ENCODE results near the gene FLYWCH2. TPM values are rescaled to one million over a fixed set of nuclear protein-coding genes. Genes with fewer than 3 reads are reported as not detected.

Gene FLYWCH2
- total and polyA plus RNA-seq, 9 of the 15 experiments (the other 6 are each of a cell fraction or from before 2014, with no cell fraction given), result 0.70 to 55.5 (median 7.6) TPM

DNA sequence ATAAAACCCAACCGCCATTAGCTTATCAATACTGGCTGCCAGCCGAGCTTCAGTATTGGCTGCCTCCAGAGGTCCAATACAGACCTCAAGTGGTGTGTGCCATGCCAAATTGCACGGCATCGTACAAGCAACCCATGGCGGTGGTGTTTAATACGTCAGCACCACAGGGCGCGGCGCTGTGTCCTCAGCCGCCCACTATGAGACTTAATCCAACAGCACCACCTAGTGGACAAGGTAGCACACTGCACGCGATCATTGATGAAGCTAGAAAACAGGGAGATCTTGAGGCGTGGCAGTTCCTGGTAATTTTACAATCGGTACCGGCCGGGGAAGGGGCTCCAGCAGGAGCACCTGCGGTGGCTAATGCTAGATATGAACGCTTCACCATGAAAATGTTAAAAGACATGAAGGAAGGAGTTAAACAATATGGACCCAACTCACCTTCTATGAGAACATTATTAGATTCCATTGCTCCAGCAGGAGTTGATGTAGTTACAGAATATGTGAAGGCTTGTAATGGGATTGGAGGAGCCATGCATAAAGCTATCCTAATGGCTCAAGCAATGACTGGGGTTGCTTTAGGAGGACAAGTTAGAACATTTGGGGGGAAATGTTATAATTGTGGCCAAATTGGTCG lies 44.1 kb downstream of the FLYWCH2 start (continued):
- TF ChIP-seq, protein P1, sequence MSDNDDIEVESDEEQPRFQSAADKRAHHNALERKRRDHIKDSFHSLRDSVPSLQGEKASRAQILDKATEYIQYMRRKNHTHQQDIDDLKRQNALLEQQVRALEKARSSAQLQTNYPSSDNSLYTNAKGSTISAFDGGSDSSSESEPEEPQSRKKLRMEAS (CRISPR knock-in tag; IDR thresholded peaks at IDR 0.05), result peak; percentile 58
- TF ChIP-seq, protein P2, sequence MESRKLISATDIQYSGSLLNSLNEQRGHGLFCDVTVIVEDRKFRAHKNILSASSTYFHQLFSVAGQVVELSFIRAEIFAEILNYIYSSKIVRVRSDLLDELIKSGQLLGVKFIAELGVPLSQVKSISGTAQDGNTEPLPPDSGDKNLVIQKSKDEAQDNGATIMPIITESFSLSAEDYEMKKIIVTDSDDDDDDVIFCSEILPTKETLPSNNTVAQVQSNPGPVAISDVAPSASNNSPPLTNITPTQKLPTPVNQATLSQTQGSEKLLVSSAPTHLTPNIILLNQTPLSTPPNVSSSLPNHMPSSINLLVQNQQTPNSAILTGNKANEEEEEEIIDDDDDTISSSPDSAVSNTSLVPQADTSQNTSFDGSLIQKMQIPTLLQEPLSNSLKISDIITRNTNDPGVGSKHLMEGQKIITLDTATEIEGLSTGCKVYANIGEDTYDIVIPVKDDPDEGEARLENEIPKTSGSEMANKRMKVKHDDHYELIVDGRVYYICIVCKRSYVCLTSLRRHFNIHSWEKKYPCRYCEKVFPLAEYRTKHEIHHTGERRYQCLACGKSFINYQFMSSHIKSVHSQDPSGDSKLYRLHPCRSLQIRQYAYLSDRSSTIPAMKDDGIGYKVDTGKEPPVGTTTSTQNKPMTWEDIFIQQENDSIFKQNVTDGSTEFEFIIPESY (CRISPR knock-in tag; IDR thresholded peaks at IDR 0.05), result peak; percentile 64; the same call in 1 of the 2 replicates
- 0 out of 2 replicates have a peak, but pooled peaks have one; percentile 36 for TF ChIP-seq ZNF445 (CRISPR knock-in tag; IDR thresholded peaks at IDR 0.05; ENCODE audit: low read depth)
- TF ChIP-seq FOXK2 (conservative IDR thresholded peaks at IDR 0.05 in 1 of 2, IDR thresholded peaks at IDR 0.05 in 1 of 2; ENCODE audit: low read depth in 2 of 2), result 0 out of 4 replicates have a peak, but pooled peaks have one; percentile 50 to 52
- peak; percentile 32 for TF ChIP-seq HCFC1 (IDR thresholded peaks at IDR 0.05; ENCODE audit: low read depth, low read length)
- TF ChIP-seq ETS2 (tag; IDR thresholded peaks at IDR 0.05; ENCODE audit: borderline replicate concordance, poor library complexity, severe bottlenecking), result no peak
- peak; percentile 73; the same call in 1 of the 2 replicates for TF ChIP-seq SP1 (CRISPR knock-in tag; IDR thresholded peaks at IDR 0.05)
- TF ChIP-seq, protein P3, sequence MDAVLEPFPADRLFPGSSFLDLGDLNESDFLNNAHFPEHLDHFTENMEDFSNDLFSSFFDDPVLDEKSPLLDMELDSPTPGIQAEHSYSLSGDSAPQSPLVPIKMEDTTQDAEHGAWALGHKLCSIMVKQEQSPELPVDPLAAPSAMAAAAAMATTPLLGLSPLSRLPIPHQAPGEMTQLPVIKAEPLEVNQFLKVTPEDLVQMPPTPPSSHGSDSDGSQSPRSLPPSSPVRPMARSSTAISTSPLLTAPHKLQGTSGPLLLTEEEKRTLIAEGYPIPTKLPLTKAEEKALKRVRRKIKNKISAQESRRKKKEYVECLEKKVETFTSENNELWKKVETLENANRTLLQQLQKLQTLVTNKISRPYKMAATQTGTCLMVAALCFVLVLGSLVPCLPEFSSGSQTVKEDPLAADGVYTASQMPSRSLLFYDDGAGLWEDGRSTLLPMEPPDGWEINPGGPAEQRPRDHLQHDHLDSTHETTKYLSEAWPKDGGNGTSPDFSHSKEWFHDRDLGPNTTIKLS (IDR thresholded peaks at IDR 0.05; ENCODE audit: borderline replicate concordance, low read depth), result peak; percentile 42; the same call in 1 of the 2 replicates
- TF ChIP-seq, protein P4, sequence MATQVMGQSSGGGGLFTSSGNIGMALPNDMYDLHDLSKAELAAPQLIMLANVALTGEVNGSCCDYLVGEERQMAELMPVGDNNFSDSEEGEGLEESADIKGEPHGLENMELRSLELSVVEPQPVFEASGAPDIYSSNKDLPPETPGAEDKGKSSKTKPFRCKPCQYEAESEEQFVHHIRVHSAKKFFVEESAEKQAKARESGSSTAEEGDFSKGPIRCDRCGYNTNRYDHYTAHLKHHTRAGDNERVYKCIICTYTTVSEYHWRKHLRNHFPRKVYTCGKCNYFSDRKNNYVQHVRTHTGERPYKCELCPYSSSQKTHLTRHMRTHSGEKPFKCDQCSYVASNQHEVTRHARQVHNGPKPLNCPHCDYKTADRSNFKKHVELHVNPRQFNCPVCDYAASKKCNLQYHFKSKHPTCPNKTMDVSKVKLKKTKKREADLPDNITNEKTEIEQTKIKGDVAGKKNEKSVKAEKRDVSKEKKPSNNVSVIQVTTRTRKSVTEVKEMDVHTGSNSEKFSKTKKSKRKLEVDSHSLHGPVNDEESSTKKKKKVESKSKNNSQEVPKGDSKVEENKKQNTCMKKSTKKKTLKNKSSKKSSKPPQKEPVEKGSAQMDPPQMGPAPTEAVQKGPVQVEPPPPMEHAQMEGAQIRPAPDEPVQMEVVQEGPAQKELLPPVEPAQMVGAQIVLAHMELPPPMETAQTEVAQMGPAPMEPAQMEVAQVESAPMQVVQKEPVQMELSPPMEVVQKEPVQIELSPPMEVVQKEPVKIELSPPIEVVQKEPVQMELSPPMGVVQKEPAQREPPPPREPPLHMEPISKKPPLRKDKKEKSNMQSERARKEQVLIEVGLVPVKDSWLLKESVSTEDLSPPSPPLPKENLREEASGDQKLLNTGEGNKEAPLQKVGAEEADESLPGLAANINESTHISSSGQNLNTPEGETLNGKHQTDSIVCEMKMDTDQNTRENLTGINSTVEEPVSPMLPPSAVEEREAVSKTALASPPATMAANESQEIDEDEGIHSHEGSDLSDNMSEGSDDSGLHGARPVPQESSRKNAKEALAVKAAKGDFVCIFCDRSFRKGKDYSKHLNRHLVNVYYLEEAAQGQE (IDR thresholded peaks at IDR 0.05; ENCODE audit: borderline replicate concordance), result peak; percentile 75
- TF ChIP-seq, protein P4 (CRISPR knock-in tag; IDR thresholded peaks at IDR 0.05; ENCODE audit: low read depth), result no peak
- TF ChIP-seq KLF16 (IDR thresholded peaks at IDR 0.05), result peak; percentile 65; the same call in 1 of the 2 replicates
- TF ChIP-seq, protein P5, sequence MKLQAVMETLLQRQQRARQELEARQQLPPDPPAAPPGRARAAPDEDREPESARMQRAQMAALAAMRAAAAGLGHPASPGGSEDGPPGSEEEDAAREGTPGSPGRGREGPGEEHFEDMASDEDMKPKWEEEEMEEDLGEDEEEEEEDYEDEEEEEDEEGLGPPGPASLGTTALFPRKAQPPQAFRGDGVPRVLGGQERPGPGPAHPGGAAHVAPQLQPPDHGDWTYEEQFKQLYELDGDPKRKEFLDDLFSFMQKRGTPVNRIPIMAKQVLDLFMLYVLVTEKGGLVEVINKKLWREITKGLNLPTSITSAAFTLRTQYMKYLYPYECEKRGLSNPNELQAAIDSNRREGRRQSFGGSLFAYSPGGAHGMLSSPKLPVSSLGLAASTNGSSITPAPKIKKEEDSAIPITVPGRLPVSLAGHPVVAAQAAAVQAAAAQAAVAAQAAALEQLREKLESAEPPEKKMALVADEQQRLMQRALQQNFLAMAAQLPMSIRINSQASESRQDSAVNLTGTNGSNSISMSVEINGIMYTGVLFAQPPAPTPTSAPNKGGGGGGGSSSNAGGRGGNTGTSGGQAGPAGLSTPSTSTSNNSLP (IDR thresholded peaks at IDR 0.05; ENCODE audit: borderline replicate concordance, low read depth, low read length), result peak; percentile 92; the same call in 1 of the 2 replicates
- TF ChIP-seq SMARCA4 (IDR thresholded peaks at IDR 0.05), result peak; percentile 73; the same call in 1 of the 2 replicates
